ENCODE results near the gene THAP10.

GRCh38 chr15:70859998-70860397, 32.2 kb downstream of the THAP10 start:
- TF ChIP-seq CTCF (IDR thresholded peaks at IDR 0.05; ENCODE audit: low read length) (no peak), EZH2 (IDR thresholded peaks at IDR 0.05; ENCODE audit: borderline replicate concordance, low read length) (no peak)
